ENCODE data around the gene TLL2.

GRCh38 chr10:96493871-96494525 is 19.7 kb downstream of the TLL2 start:
- no peak for TF ChIP-seq CTCF (IDR thresholded peaks at IDR 0.05)
- TF ChIP-seq EP300 (IDR thresholded peaks at IDR 0.05) = no peak
- TF ChIP-seq POLR2A (IDR thresholded peaks at IDR 0.05) = no peak
- TF ChIP-seq POLR2AphosphoS5 (IDR thresholded peaks at IDR 0.05) = no peak
